Measurements from ENCODE around the gene LDLRAD3. TPM values are rescaled to one million over a fixed set of nuclear protein-coding genes. Genes with fewer than 3 reads are reported as not detected.
A peak's percentile ranks its signal among the peaks of the same experiment; 100 is the strongest.

Gene LDLRAD3
- total RNA-seq, 1 experiment from 2014 or later = 15.3 TPM

GRCh38 chr11:36009473-36009872 is 65.6 kb downstream of the LDLRAD3 start:
- Histone ChIP-seq H4K20me1 (ENCODE audit: low read length) (no peaks in the 10 kb centered on the region), H3K36me3 (ENCODE audit: low read depth, low read length) (peaks cover 2% of the 10 kb centered on the region; the same call in 1 of the 2 replicates), H3K79me2 (ENCODE audit: low read length) (peaks cover 63% of the 10 kb centered on the region), H3K27me3 (ENCODE audit: low read length) (no peaks in the 10 kb centered on the region), H2AFZ (ENCODE audit: low read length) (no peak overlapping the region), H3K4me1 (ENCODE audit: insufficient read depth, low read length) (peaks cover 66% of the 10 kb centered on the region), H3K4me3 (ENCODE audit: low read length) (peak overlapping the region; percentile 47), H3F3A (ENCODE audit: low read length, unreplicated experiment) (peaks cover 9% of the 10 kb centered on the region), H3K9me2 (replicated peaks; ENCODE audit: low read length) (no peaks in the 10 kb centered on the region), H3K9ac (ENCODE audit: low read length) (no peak overlapping the region), H3K27ac (ENCODE audit: low read length) (peak overlapping the region; percentile 68), H3K4me2 (ENCODE audit: low read length) (peak overlapping the region; percentile 81), H3K9me3 (ENCODE audit: low read length) (no peaks in the 10 kb centered on the region)
- no TSS peak for BruUV-seq (replicated peaks)
- ATAC-seq (peak; percentile 29), DNase-seq (peak; percentile 69)
- intact Hi-C loops (cut with micrococcal nuclease) = loop anchor here (1.0 to 5.0 kb wide), 4 partner anchors 25 to 430 kb away; partner anchors contain the start of gene FJX1
- TF ChIP-seq CTCF (conservative IDR thresholded peaks at IDR 0.05; ENCODE audit: low read depth, low read length) = no peak
- TF ChIP-seq EZH2phosphoT487 (IDR thresholded peaks at IDR 0.05; ENCODE audit: borderline replicate concordance, low read length) = no peak
- TF ChIP-seq EZH2 (IDR thresholded peaks at IDR 0.05; ENCODE audit: low read length, unreplicated experiment) = no peak
- ChIA-PET POLR2A (ENCODE audit: unreplicated experiment) (no interaction called here), CTCF (no interaction called here)

GRCh38 chr11:36010010-36010740 is 66.3 kb downstream of the LDLRAD3 start:
- H3K4me2 ChIP-seq (ENCODE audit: low read length) = peak overlapping the region; percentile 81
- no peaks in the 10 kb centered on the region for H4K20me1 ChIP-seq (ENCODE audit: low read length)
- no peaks in the 10 kb centered on the region for H3K27me3 ChIP-seq (ENCODE audit: low read length)
- H3K4me1 ChIP-seq (ENCODE audit: insufficient read depth, low read length) = peaks cover 66% of the 10 kb centered on the region
- peaks cover 9% of the 10 kb centered on the region for H3F3A ChIP-seq (ENCODE audit: low read length, unreplicated experiment)
- peaks cover 68% of the 10 kb centered on the region for H3K79me2 ChIP-seq (ENCODE audit: low read length)
- ChIA-PET POLR2A (ENCODE audit: unreplicated experiment) (no interaction called here), CTCF (interaction anchor here (1.0 kb wide), 1 partner anchor 189 kb away, joined by 15 read pairs; no protein-coding TSS in a partner anchor)
- intact Hi-C loops (cut with micrococcal nuclease) = no loop called here
- no peak overlapping the region for H3K9ac ChIP-seq (ENCODE audit: low read length)
- ATAC-seq = peak; percentile 47
- no TSS peak for BruUV-seq (replicated peaks)
- H3K27ac ChIP-seq (ENCODE audit: low read length) = peak overlapping the region; percentile 68
- H3K9me3 ChIP-seq (ENCODE audit: low read length) = no peaks in the 10 kb centered on the region
- no peak overlapping the region for H2AFZ ChIP-seq (ENCODE audit: low read length)
- no peaks in the 10 kb centered on the region for H3K36me3 ChIP-seq (ENCODE audit: low read depth, low read length)
- no peak for TF ChIP-seq EZH2 (IDR thresholded peaks at IDR 0.05; ENCODE audit: low read length, unreplicated experiment)
- TF ChIP-seq EZH2phosphoT487 (IDR thresholded peaks at IDR 0.05; ENCODE audit: borderline replicate concordance, low read length) = no peak
- no peak for TF ChIP-seq CTCF (conservative IDR thresholded peaks at IDR 0.05; ENCODE audit: low read depth, low read length)
- H3K9me2 ChIP-seq (replicated peaks; ENCODE audit: low read length) = no peaks in the 10 kb centered on the region
- DNase-seq = peak; percentile 62
- H3K4me3 ChIP-seq (ENCODE audit: low read length) = peak overlapping the region; percentile 47

- Histone ChIP-seq H3K9me2 (replicated peaks; ENCODE audit: low read length) (no peaks in the 10 kb centered on the region), H3K27ac (ENCODE audit: low read length) (no peak overlapping the region), H3K4me3 (ENCODE audit: low read length) (no peak overlapping the region), H2AFZ (ENCODE audit: low read length) (no peak overlapping the region), H3K9ac (ENCODE audit: low read length) (no peak overlapping the region), H3F3A (ENCODE audit: low read length, unreplicated experiment) (peaks cover 9% of the 10 kb centered on the region), H3K79me2 (ENCODE audit: low read length) (peaks cover 66% of the 10 kb centered on the region), H3K9me3 (ENCODE audit: low read length) (no peaks in the 10 kb centered on the region), H3K27me3 (ENCODE audit: low read length) (no peaks in the 10 kb centered on the region), H3K36me3 (ENCODE audit: low read depth, low read length) (no peaks in the 10 kb centered on the region), H3K4me2 (ENCODE audit: low read length) (no peak overlapping the region), H3K4me1 (ENCODE audit: insufficient read depth, low read length) (peaks cover 61% of the 10 kb centered on the region), H4K20me1 (ENCODE audit: low read length) (no peaks in the 10 kb centered on the region)
- no TSS peak for BruUV-seq (replicated peaks)
- ChIA-PET POLR2A (ENCODE audit: unreplicated experiment) (no interaction called here), CTCF (no interaction called here)
- DNase-seq = no peak
- ATAC-seq = no peak
- intact Hi-C loops (cut with micrococcal nuclease) = no loop called here
- TF ChIP-seq EZH2phosphoT487 (IDR thresholded peaks at IDR 0.05; ENCODE audit: borderline replicate concordance, low read length) = no peak
- no peak for TF ChIP-seq EZH2 (IDR thresholded peaks at IDR 0.05; ENCODE audit: low read length, unreplicated experiment)
- no peak for TF ChIP-seq CTCF (conservative IDR thresholded peaks at IDR 0.05; ENCODE audit: low read depth, low read length)
Observed at GRCh38 chr11:36011574-36011973, 67.7 kb downstream of the LDLRAD3 start.

Data from PC-3 (cell line).